OCI-LY3 (cell line): ENCODE data around the gene KRTAP5-5.

ENCODE experiments used
- CTCF ChIP-seq: fragments of 200-600, 300-600 bp; sonication (generic); IDR thresholded peaks from 2 replicates; pipeline ENCODE4 v1.5.1; 2014; ENCODE audit warnings: antibody characterized with exemption, low read length, low read depth
- EZH2phosphoT487 ChIP-seq: fragments of 200-600 bp; shearing (Covaris generic); IDR thresholded peaks from 2 replicates; pipeline ENCODE4 v1.6.1; 2018; ENCODE audit warnings: antibody characterized with exemption, mixed run types, low read depth

- no peak for TF ChIP-seq CTCF
- TF ChIP-seq EZH2phosphoT487, result no peak
Observed at GRCh38 chr11:1667906-1668305, 38.3 kb downstream of the KRTAP5-5 start.
